ENCODE data around the gene CCNT2. TPM values are rescaled to one million over a fixed set of nuclear protein-coding genes. Genes with fewer than 3 reads are reported as not detected.

Gene CCNT2
- total RNA-seq, 1 experiment from 2014 or later = 38.1 TPM

DNA sequence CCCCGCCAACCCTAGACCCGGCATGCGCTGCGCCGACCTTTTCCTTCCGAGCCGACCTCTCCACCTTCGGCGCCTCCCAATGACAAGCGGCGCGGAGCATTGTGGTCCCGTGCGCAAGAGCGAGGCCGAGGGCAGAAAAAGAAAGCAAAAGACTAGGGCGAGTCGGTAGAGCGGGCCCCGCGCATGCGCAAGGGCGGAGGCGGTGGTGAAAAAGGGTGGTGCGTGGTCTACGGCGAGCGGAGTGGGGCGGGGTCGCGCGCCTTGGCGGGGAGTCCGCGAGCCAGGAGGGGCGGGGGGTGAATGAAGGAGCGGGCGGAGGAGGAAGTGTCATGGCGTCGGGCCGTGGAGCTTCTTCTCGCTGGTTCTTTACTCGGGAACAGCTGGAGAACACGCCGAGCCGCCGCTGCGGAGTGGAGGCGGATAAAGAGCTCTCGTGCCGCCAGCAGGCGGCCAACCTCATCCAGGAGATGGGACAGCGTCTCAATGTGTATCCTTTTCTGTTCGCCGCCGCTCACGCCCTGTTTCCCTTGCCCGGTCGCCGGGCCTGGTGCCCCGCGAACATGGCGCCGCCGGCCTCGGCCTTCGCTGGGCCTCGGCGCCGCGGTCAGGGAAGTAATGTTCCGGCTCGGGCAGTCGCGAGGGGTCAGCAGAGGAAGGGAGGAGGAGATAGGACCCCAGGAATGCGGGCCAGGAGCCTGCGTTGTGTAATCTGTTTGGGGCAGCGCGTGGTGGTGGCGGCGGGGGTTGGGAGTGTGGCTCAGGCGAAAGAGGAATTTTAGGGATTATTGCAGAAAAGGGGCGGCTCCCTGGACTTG is at the start of gene CCNT2 (continued):
- TF ChIP-seq SOX15 (CRISPR knock-in tag; IDR thresholded peaks at IDR 0.05) (no peak), FOXJ3 (CRISPR knock-in tag; IDR thresholded peaks at IDR 0.05; ENCODE audit: borderline replicate concordance) (no peak), TEAD4 (CRISPR knock-in tag; IDR thresholded peaks at IDR 0.05) (0 out of 2 replicates have a peak, but pooled peaks have one; percentile 21), ZNF219 (CRISPR knock-in tag; IDR thresholded peaks at IDR 0.05; ENCODE audit: borderline replicate concordance) (peak; percentile 33; the same call in 1 of the 2 replicates), ZNF396 (CRISPR knock-in tag; IDR thresholded peaks at IDR 0.05; ENCODE audit: borderline replicate concordance) (no peak), MYBL2 (CRISPR knock-in tag; IDR thresholded peaks at IDR 0.05) (no peak; the same call in 1 of the 2 replicates), JUN (CRISPR knock-in tag; IDR thresholded peaks at IDR 0.05) (peak; percentile 88), NR3C1 (CRISPR knock-in tag; conservative IDR thresholded peaks at IDR 0.05; ENCODE audit: low read depth) (no peak), FOXK1 (CRISPR knock-in tag; IDR thresholded peaks at IDR 0.05) (peak; percentile 80; the same call in 1 of the 2 replicates), FOXP1 (CRISPR knock-in tag; IDR thresholded peaks at IDR 0.05; ENCODE audit: borderline replicate concordance) (peak; percentile 88), NFE2L1 (CRISPR knock-in tag; IDR thresholded peaks at IDR 0.05) (no peak), GRHL2 (CRISPR knock-in tag; IDR thresholded peaks at IDR 0.05; ENCODE audit: insufficient replicate concordance, severe bottlenecking) (no peak), SMAD3 (CRISPR knock-in tag; IDR thresholded peaks at IDR 0.05; ENCODE audit: borderline replicate concordance) (peak; percentile 49; the same call in 1 of the 2 replicates), NR2C2 (CRISPR knock-in tag; IDR thresholded peaks at IDR 0.05) (no peak), GABPB1 (CRISPR knock-in tag; IDR thresholded peaks at IDR 0.05) (0 out of 2 replicates have a peak, but pooled peaks have one; percentile 13)
- TF ChIP-seq, protein P1, sequence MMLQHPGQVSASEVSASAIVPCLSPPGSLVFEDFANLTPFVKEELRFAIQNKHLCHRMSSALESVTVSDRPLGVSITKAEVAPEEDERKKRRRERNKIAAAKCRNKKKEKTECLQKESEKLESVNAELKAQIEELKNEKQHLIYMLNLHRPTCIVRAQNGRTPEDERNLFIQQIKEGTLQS (CRISPR knock-in tag; conservative IDR thresholded peaks at IDR 0.05) = no peak
- TF ChIP-seq, protein P2, sequence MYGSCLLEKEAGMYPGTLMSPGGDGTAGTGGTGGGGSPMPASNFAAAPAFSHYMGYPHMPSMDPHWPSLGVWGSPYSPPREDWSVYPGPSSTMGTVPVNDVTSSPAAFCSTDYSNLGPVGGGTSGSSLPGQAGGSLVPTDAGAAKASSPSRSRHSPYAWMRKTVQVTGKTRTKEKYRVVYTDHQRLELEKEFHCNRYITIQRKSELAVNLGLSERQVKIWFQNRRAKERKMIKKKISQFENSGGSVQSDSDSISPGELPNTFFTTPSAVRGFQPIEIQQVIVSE (CRISPR knock-in tag; IDR thresholded peaks at IDR 0.05; ENCODE audit: borderline replicate concordance) = no peak
- TF ChIP-seq, protein P3, sequence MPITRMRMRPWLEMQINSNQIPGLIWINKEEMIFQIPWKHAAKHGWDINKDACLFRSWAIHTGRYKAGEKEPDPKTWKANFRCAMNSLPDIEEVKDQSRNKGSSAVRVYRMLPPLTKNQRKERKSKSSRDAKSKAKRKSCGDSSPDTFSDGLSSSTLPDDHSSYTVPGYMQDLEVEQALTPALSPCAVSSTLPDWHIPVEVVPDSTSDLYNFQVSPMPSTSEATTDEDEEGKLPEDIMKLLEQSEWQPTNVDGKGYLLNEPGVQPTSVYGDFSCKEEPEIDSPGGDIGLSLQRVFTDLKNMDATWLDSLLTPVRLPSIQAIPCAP (CRISPR knock-in tag; IDR thresholded peaks at IDR 0.05) = no peak
- TF ChIP-seq, protein P4, sequence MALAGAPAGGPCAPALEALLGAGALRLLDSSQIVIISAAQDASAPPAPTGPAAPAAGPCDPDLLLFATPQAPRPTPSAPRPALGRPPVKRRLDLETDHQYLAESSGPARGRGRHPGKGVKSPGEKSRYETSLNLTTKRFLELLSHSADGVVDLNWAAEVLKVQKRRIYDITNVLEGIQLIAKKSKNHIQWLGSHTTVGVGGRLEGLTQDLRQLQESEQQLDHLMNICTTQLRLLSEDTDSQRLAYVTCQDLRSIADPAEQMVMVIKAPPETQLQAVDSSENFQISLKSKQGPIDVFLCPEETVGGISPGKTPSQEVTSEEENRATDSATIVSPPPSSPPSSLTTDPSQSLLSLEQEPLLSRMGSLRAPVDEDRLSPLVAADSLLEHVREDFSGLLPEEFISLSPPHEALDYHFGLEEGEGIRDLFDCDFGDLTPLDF (CRISPR knock-in tag; IDR thresholded peaks at IDR 0.05) = no peak
- TF ChIP-seq, protein P5, sequence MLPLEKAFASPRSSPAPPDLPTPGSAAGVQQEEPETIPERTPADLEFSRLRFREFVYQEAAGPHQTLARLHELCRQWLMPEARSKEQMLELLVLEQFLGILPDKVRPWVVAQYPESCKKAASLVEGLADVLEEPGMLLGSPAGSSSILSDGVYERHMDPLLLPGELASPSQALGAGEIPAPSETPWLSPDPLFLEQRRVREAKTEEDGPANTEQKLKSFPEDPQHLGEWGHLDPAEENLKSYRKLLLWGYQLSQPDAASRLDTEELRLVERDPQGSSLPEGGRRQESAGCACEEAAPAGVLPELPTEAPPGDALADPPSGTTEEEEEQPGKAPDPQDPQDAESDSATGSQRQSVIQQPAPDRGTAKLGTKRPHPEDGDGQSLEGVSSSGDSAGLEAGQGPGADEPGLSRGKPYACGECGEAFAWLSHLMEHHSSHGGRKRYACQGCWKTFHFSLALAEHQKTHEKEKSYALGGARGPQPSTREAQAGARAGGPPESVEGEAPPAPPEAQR (CRISPR knock-in tag; IDR thresholded peaks at IDR 0.05) = no peak
- TF ChIP-seq, protein P6, sequence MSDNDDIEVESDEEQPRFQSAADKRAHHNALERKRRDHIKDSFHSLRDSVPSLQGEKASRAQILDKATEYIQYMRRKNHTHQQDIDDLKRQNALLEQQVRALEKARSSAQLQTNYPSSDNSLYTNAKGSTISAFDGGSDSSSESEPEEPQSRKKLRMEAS (CRISPR knock-in tag; IDR thresholded peaks at IDR 0.05) = peak; percentile 59
- TF ChIP-seq, protein P7, sequence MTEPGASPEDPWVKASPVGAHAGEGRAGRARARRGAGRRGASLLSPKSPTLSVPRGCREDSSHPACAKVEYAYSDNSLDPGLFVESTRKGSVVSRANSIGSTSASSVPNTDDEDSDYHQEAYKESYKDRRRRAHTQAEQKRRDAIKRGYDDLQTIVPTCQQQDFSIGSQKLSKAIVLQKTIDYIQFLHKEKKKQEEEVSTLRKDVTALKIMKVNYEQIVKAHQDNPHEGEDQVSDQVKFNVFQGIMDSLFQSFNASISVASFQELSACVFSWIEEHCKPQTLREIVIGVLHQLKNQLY (CRISPR knock-in tag; IDR thresholded peaks at IDR 0.05) = no peak
- TF ChIP-seq, protein P8, sequence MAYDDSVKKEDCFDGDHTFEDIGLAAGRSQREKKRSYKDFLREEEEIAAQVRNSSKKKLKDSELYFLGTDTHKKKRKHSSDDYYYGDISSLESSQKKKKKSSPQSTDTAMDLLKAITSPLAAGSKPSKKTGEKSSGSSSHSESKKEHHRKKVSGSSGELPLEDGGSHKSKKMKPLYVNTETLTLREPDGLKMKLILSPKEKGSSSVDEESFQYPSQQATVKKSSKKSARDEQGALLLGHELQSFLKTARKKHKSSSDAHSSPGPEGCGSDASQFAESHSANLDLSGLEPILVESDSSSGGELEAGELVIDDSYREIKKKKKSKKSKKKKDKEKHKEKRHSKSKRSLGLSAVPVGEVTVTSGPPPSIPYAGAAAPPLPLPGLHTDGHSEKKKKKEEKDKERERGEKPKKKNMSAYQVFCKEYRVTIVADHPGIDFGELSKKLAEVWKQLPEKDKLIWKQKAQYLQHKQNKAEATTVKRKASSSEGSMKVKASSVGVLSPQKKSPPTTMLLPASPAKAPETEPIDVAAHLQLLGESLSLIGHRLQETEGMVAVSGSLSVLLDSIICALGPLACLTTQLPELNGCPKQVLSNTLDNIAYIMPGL (CRISPR knock-in tag; IDR thresholded peaks at IDR 0.05) = peak; percentile 75; the same call in 1 of the 2 replicates
- TF ChIP-seq, protein P9, sequence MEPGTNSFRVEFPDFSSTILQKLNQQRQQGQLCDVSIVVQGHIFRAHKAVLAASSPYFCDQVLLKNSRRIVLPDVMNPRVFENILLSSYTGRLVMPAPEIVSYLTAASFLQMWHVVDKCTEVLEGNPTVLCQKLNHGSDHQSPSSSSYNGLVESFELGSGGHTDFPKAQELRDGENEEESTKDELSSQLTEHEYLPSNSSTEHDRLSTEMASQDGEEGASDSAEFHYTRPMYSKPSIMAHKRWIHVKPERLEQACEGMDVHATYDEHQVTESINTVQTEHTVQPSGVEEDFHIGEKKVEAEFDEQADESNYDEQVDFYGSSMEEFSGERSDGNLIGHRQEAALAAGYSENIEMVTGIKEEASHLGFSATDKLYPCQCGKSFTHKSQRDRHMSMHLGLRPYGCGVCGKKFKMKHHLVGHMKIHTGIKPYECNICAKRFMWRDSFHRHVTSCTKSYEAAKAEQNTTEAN (CRISPR knock-in tag; IDR thresholded peaks at IDR 0.05) = no peak
- TF ChIP-seq, protein P10, sequence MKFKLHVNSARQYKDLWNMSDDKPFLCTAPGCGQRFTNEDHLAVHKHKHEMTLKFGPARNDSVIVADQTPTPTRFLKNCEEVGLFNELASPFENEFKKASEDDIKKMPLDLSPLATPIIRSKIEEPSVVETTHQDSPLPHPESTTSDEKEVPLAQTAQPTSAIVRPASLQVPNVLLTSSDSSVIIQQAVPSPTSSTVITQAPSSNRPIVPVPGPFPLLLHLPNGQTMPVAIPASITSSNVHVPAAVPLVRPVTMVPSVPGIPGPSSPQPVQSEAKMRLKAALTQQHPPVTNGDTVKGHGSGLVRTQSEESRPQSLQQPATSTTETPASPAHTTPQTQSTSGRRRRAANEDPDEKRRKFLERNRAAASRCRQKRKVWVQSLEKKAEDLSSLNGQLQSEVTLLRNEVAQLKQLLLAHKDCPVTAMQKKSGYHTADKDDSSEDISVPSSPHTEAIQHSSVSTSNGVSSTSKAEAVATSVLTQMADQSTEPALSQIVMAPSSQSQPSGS (CRISPR knock-in tag; IDR thresholded peaks at IDR 0.05; ENCODE audit: borderline replicate concordance, low read depth) = no peak
